Ishikawa (cell line): ENCODE results near the gene COL21A1.

Experiments
- EP300 ChIP-seq: IDR thresholded peaks from 2 replicates; pipeline ENCODE4 v1.6.1; 2012; ENCODE audit warnings: borderline replicate concordance
- RAD21 ChIP-seq: IDR thresholded peaks from 2 replicates; pipeline ENCODE4 v1.6.1; 2012; ENCODE audit warnings: low read depth
- TAF1 ChIP-seq: IDR thresholded peaks from 2 replicates; pipeline ENCODE4 v1.6.1; 2012; ENCODE audit warnings: low read depth, mild to moderate bottlenecking
- TCF12 ChIP-seq: IDR thresholded peaks from 2 replicates; pipeline ENCODE4 v1.6.1; 2012; ENCODE audit warnings: low read depth
- YY1 ChIP-seq: IDR thresholded peaks from 2 replicates; pipeline ENCODE4 v1.6.1; 2012; ENCODE audit warnings: low read depth
- ZBTB7A ChIP-seq: IDR thresholded peaks from 2 replicates; pipeline ENCODE4 v1.6.1; 2012; ENCODE audit warnings: low read depth
- TF ChIP-seq, protein P1 (sequence below): IDR thresholded peaks from 2 replicates; pipeline ENCODE4 v1.6.1; 2012
- TF ChIP-seq, protein P2 (sequence below): IDR thresholded peaks from 2 replicates; pipeline ENCODE4 v1.6.1; 2012
- TF ChIP-seq, protein P3 (sequence below): IDR thresholded peaks from 2 replicates; pipeline ENCODE4 v1.6.1; 2012; ENCODE audit warnings: low read depth, mild to moderate bottlenecking

DNA sequence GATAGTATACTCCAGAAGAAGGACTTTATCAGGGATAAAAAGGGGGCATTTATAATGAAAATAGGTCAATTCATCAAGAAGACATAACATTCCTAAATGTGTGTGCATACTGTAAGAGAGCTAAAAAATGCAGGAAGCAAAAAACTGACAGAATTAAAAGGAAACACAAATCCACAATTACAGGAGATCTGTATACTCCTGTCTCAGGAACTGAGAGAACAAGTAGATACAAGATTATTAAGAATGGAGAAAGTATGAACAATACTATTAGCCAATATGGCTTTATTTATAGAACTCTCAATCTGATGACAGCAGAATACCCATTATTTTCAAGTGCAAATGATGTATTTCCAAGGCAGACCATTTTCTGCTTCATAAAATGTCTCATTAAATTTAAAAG, 204.3 kb downstream of the COL21A1 start:
- TF ChIP-seq, protein P1, sequence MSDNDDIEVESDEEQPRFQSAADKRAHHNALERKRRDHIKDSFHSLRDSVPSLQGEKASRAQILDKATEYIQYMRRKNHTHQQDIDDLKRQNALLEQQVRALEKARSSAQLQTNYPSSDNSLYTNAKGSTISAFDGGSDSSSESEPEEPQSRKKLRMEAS, result no peak
- TF ChIP-seq ZBTB7A (no peak), RAD21 (no peak), TAF1 (no peak), YY1 (no peak), TCF12 (no peak), EP300 (no peak)
- TF ChIP-seq, protein P2, sequence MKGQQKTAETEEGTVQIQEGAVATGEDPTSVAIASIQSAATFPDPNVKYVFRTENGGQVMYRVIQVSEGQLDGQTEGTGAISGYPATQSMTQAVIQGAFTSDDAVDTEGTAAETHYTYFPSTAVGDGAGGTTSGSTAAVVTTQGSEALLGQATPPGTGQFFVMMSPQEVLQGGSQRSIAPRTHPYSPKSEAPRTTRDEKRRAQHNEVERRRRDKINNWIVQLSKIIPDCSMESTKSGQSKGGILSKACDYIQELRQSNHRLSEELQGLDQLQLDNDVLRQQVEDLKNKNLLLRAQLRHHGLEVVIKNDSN, result no peak
- TF ChIP-seq, protein P3, sequence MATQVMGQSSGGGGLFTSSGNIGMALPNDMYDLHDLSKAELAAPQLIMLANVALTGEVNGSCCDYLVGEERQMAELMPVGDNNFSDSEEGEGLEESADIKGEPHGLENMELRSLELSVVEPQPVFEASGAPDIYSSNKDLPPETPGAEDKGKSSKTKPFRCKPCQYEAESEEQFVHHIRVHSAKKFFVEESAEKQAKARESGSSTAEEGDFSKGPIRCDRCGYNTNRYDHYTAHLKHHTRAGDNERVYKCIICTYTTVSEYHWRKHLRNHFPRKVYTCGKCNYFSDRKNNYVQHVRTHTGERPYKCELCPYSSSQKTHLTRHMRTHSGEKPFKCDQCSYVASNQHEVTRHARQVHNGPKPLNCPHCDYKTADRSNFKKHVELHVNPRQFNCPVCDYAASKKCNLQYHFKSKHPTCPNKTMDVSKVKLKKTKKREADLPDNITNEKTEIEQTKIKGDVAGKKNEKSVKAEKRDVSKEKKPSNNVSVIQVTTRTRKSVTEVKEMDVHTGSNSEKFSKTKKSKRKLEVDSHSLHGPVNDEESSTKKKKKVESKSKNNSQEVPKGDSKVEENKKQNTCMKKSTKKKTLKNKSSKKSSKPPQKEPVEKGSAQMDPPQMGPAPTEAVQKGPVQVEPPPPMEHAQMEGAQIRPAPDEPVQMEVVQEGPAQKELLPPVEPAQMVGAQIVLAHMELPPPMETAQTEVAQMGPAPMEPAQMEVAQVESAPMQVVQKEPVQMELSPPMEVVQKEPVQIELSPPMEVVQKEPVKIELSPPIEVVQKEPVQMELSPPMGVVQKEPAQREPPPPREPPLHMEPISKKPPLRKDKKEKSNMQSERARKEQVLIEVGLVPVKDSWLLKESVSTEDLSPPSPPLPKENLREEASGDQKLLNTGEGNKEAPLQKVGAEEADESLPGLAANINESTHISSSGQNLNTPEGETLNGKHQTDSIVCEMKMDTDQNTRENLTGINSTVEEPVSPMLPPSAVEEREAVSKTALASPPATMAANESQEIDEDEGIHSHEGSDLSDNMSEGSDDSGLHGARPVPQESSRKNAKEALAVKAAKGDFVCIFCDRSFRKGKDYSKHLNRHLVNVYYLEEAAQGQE, result no peak
